Stomach smooth muscle (tissue), 2 donors: Measurements from ENCODE around the gene ABCB1.

Experiments used
- H3K27ac ChIP-seq: one replicate; pipeline ENCODE4 v1.7.0; 2013; ENCODE audit warnings: mild to moderate bottlenecking, low read length, inconsistent platforms
- H3K27me3 ChIP-seq, 2 donors: one replicate each; pipeline ENCODE4 v1.7.0; 2013; ENCODE audit warnings: low read length in 2 of 2; ENCODE audit not compliant: insufficient read depth in 2 of 2, control insufficient read depth in 1 of 2
- H3K36me3 ChIP-seq, 2 donors: one replicate each; pipeline ENCODE4 v1.7.0; 2013; ENCODE audit warnings: low read length in 2 of 2; ENCODE audit not compliant: control insufficient read depth in 2 of 2, insufficient read depth in 2 of 2
- H3K4me1 ChIP-seq: one replicate; pipeline ENCODE4 v1.7.0; 2013; ENCODE audit warnings: low read length; ENCODE audit not compliant: control insufficient read depth, insufficient read depth
- H3K4me3 ChIP-seq, 2 donors: one replicate each; pipeline ENCODE4 v1.7.0; 2013; ENCODE audit warnings: low read length in 2 of 2
- H3K9ac ChIP-seq, 2 donors: one replicate each; pipeline ENCODE4 v1.7.0; 2013; ENCODE audit warnings: low read length in 2 of 2, mild to moderate bottlenecking in 1 of 2
- H3K9me3 ChIP-seq, 2 donors: one replicate each; pipeline ENCODE4 v1.7.0; 2013; ENCODE audit warnings: low read length in 2 of 2; ENCODE audit not compliant: control insufficient read depth in 2 of 2
- donor health status: healthy.
- donor health status: Pancreatic carcinoma.

ABCB1 gene

GRCh38 chr7:87498893-87499292 is 101.8 kb downstream of the ABCB1 start:
- no peaks in the 10 kb centered on the region for H3K27me3 ChIP-seq
- H3K9ac ChIP-seq = no peak overlapping the region
- H3K27ac ChIP-seq = no peak overlapping the region
- H3K4me3 ChIP-seq = no peak overlapping the region
- H3K36me3 ChIP-seq = no peaks in the 10 kb centered on the region
- no peaks in the 10 kb centered on the region for H3K9me3 ChIP-seq
- H3K4me1 ChIP-seq = no peaks in the 10 kb centered on the region

- Histone ChIP-seq H3K36me3 (no peaks in the 10 kb centered on the region), H3K9me3 (no peaks in the 10 kb centered on the region), H3K27ac (no peak overlapping the region)
Observed at GRCh38 chr7:87497482-87497881, 103.2 kb downstream of the ABCB1 start.

GRCh38 chr7:87495366-87495765 is 105.3 kb downstream of the ABCB1 start:
- Histone ChIP-seq H3K9ac (no peak overlapping the region), H3K4me3 (no peak overlapping the region), H3K27ac (no peak overlapping the region), H3K36me3 (no peaks in the 10 kb centered on the region), H3K27me3 (no peaks in the 10 kb centered on the region), H3K4me1 (no peaks in the 10 kb centered on the region), H3K9me3 (no peaks in the 10 kb centered on the region)

More at GRCh38 chr7:87497482-87497881, 103.2 kb downstream of the ABCB1 start:
- no peak overlapping the region for H3K9ac ChIP-seq
- no peaks in the 10 kb centered on the region for H3K27me3 ChIP-seq
- H3K4me1 ChIP-seq = no peaks in the 10 kb centered on the region
- no peak overlapping the region for H3K4me3 ChIP-seq

GRCh38 chr7:87494454-87494853 is 106.2 kb downstream of the ABCB1 start:
- Histone ChIP-seq H3K27ac (no peak overlapping the region), H3K27me3 (no peaks in the 10 kb centered on the region), H3K4me3 (no peak overlapping the region), H3K9me3 (no peaks in the 10 kb centered on the region), H3K4me1 (no peaks in the 10 kb centered on the region), H3K9ac (no peak overlapping the region), H3K36me3 (no peaks in the 10 kb centered on the region)

- no peak overlapping the region for H3K27ac ChIP-seq
- H3K9ac ChIP-seq = no peak overlapping the region
- no peaks in the 10 kb centered on the region for H3K27me3 ChIP-seq
- no peaks in the 10 kb centered on the region for H3K36me3 ChIP-seq
- H3K9me3 ChIP-seq = no peaks in the 10 kb centered on the region
- H3K4me1 ChIP-seq = no peaks in the 10 kb centered on the region
- no peak overlapping the region for H3K4me3 ChIP-seq
Observed at GRCh38 chr7:87483131-87483530, 117.6 kb downstream of the ABCB1 start.

GRCh38 chr7:87482115-87482514 is 118.6 kb downstream of the ABCB1 start:
- no peaks in the 10 kb centered on the region for H3K4me1 ChIP-seq
- H3K36me3 ChIP-seq = no peaks in the 10 kb centered on the region
- H3K4me3 ChIP-seq = no peak overlapping the region
- H3K9me3 ChIP-seq = no peaks in the 10 kb centered on the region
- no peak overlapping the region for H3K27ac ChIP-seq
- no peak overlapping the region for H3K9ac ChIP-seq
- H3K27me3 ChIP-seq = no peaks in the 10 kb centered on the region

GRCh38 chr7:87480386-87480785 is 120.3 kb downstream of the ABCB1 start:
- Histone ChIP-seq H3K27me3 (no peaks in the 10 kb centered on the region), H3K4me3 (no peak overlapping the region), H3K27ac (no peak overlapping the region), H3K9me3 (no peaks in the 10 kb centered on the region), H3K9ac (no peak overlapping the region), H3K4me1 (peaks cover under 1% of the 10 kb centered on the region), H3K36me3 (no peaks in the 10 kb centered on the region)

GRCh38 chr7:87479951-87480350 is 120.7 kb downstream of the ABCB1 start:
- Histone ChIP-seq H3K27ac (no peak overlapping the region), H3K27me3 (no peaks in the 10 kb centered on the region), H3K9ac (no peak overlapping the region), H3K4me3 (no peak overlapping the region), H3K36me3 (no peaks in the 10 kb centered on the region), H3K4me1 (peaks cover 4% of the 10 kb centered on the region), H3K9me3 (no peaks in the 10 kb centered on the region)

GRCh38 chr7:87476179-87476557 is 124.5 kb downstream of the ABCB1 start:
- no peaks in the 10 kb centered on the region for H3K27me3 ChIP-seq
- no peak overlapping the region for H3K9ac ChIP-seq
- H3K4me3 ChIP-seq = peak overlapping the region; percentile 41 to 68
- no peaks in the 10 kb centered on the region for H3K36me3 ChIP-seq
- no peak overlapping the region for H3K27ac ChIP-seq
- H3K4me1 ChIP-seq = peaks cover 5% of the 10 kb centered on the region
- no peaks in the 10 kb centered on the region for H3K9me3 ChIP-seq

GRCh38 chr7:87475359-87476178 is 125.1 kb downstream of the ABCB1 start, which contains the start of gene ABCB4:
ABCB4 (minus strand) TSS chr7:87475680; CDS start chr7:87475465, 215 bp downstream.
- Histone ChIP-seq H3K27ac (no peak within 1 kb of the TSS), H3K4me1 (peaks cover 5% of the 10 kb centered on the region), H3K9me3 (no peaks in the 10 kb centered on the region), H3K27me3 (no peaks in the 10 kb centered on the region), H3K4me3 (peak within 1 kb of the TSS; percentile 52 to 68), H3K9ac (peak within 1 kb of the TSS in 1 of 2 donors; percentile 14), H3K36me3 (no peaks in the 10 kb centered on the region)
